DND-41 (cell line): ENCODE measurements around the gene GPC1.

Source experiments
- CTCF ChIP-seq: IDR thresholded peaks from 2 replicates; pipeline ENCODE4 v1.5.1; 2012; ENCODE audit warnings: borderline replicate concordance, low read length, moderate library complexity, mild to moderate bottlenecking; ENCODE audit not compliant: poor library complexity, severe bottlenecking; ENCODE audit errors: extremely low read depth
- EZH2 ChIP-seq: IDR thresholded peaks from 3 replicates; pipeline ENCODE4 v1.6.1; 2012; ENCODE audit warnings: borderline replicate concordance, low read depth, mild to moderate bottlenecking, moderate library complexity, low read length, inconsistent platforms; ENCODE audit not compliant: severe bottlenecking

DNA sequence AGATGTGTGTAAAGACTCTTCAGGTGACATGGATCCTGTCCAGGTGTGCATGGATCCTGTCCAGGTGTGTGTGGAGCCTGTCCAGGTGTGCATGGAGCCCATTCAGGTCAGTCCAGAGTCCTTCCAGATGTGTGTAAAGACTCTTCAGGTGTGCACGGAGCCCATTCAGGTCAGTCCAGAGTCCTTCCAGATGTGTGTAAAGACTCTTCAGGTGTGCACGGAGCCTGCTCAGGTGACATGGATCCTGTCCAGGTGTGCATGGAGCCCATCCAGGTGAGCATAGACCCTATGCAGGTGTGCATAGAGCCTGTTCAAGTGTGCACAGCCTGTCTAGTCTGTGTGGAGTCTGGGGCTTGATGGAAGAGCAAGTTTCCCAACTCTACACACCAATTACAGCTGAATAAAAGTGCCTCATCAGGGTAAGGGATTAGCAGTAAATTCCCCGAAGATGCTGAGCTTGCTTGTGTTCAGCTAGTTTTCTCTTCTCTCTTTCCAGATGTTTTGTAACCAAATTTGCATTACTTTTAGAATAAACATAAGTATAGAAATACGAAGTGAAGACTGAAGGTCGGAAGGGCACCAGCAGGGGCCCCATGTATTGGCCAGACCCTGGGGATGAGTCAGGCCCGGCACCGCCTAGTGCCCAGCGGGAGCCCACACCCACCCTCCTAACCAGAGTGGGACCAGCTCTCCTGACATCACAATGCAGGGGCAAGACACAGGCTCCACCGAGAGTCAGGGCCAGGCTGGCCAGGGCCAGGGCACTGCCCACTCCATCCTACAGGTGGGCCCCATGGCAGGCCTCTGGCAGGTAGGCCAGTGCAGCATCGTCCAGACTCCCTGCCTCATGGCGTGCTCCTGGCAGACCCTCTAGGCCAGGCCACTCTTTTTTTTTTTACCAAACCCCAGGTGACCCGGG lies 38.6 kb upstream of the GPC1 start:
- TF ChIP-seq CTCF, result no peak
- no peak for TF ChIP-seq EZH2
